GM23338 (cell line): Measurements from ENCODE around the gene TBC1D2B. TPM values are rescaled to one million over a fixed set of nuclear protein-coding genes. Genes with fewer than 3 reads are reported as not detected.

Experiments
- ATAC-seq: fragments of 200-7000 bp; cut with Tn5 transposase; 3 replicates; pipeline ENCODE4 v1.9.1; 2020
- DNase-seq: peaks from one replicate; pipeline ENCODE4 v3.0.0-alpha.2; 2015; ENCODE audit warnings: low spot score
- H2AFZ ChIP-seq: fragments of 200-600 bp; sonication (generic); 2 replicates; pipeline ENCODE4 v1.8.0; 2016; ENCODE audit warnings: antibody characterized with exemption, mild to moderate bottlenecking, moderate library complexity
- H3F3A ChIP-seq: fragments of 200-600 bp; sonication (generic); replicated peaks from 2 replicates; pipeline ENCODE4 v1.8.0; 2017; ENCODE audit warnings: antibody characterized with exemption, mixed run types, low read depth
- H3K27ac ChIP-seq: fragments of 200-600 bp; sonication (generic); 2 replicates; pipeline ENCODE4 v1.6.1; 2016; ENCODE audit warnings: low read depth
- H3K27me3 ChIP-seq: fragments of 200-600 bp; sonication (generic); 2 replicates; pipeline ENCODE4 v1.8.0; 2016; ENCODE audit warnings: mild to moderate bottlenecking, mixed run types, moderate library complexity; ENCODE audit not compliant: insufficient read depth
- H3K36me3 ChIP-seq: fragments of 200-600 bp; sonication (generic); 2 replicates; pipeline ENCODE4 v1.8.0; 2016; ENCODE audit warnings: mild to moderate bottlenecking; ENCODE audit not compliant: insufficient read depth
- H3K4me1 ChIP-seq: fragments of 200-600 bp; sonication (generic); 2 replicates; pipeline ENCODE4 v1.8.0; 2016; ENCODE audit warnings: mild to moderate bottlenecking, moderate library complexity; ENCODE audit not compliant: insufficient read depth
- H3K4me2 ChIP-seq: fragments of 200-600 bp; sonication (generic); 2 replicates; pipeline ENCODE4 v1.7.1; 2017; ENCODE audit warnings: mixed run types
- H3K4me3 ChIP-seq: fragments of 200-600 bp; sonication (generic); 2 replicates; pipeline ENCODE4 v1.6.1; 2016; ENCODE audit warnings: mixed run types
- H3K79me2 ChIP-seq: fragments of 200-600 bp; sonication (generic); replicated peaks from 2 replicates; pipeline ENCODE4 v1.8.0; 2017; ENCODE audit warnings: mild to moderate bottlenecking; ENCODE audit not compliant: insufficient read depth
- H3K9me2 ChIP-seq: fragments of 200-600 bp; sonication (generic); 2 replicates; pipeline ENCODE4 v1.8.0; 2017; ENCODE audit not compliant: insufficient read depth
- H4K20me1 ChIP-seq: fragments of 200-600 bp; sonication (generic); replicated peaks from 2 replicates; pipeline ENCODE4 v1.8.0; 2017; ENCODE audit warnings: mild to moderate bottlenecking; ENCODE audit not compliant: insufficient read depth
- H3K27ac Mint-ChIP-seq: 2 replicates; pipeline ENCODE4 v1.8.0; 2020; ENCODE audit warnings: inconsistent platforms, mild to moderate bottlenecking, moderate library complexity, mixed read lengths
- H3K27me3 Mint-ChIP-seq: 3 replicates; pipeline ENCODE4 v1.8.0; 2022; ENCODE audit warnings: low read depth, mild to moderate bottlenecking, moderate library complexity, mixed read lengths, inconsistent platforms; ENCODE audit not compliant: insufficient read depth, poor library complexity
- H3K36me3 Mint-ChIP-seq: 3 replicates; pipeline ENCODE4 v1.8.0; 2021; ENCODE audit warnings: low read depth, mild to moderate bottlenecking, inconsistent platforms, moderate library complexity, mixed read lengths
- H3K4me1 Mint-ChIP-seq: 3 replicates; pipeline ENCODE4 v1.8.0; 2020; ENCODE audit warnings: mild to moderate bottlenecking, inconsistent platforms, mixed read lengths
- H3K4me3 Mint-ChIP-seq: 3 replicates; pipeline ENCODE4 v1.8.0; 2021; ENCODE audit warnings: moderate library complexity, mild to moderate bottlenecking, inconsistent platforms, mixed read lengths
- H3K9me3 Mint-ChIP-seq: 3 replicates; pipeline ENCODE4 v1.8.0; 2020; ENCODE audit warnings: moderate library complexity, mild to moderate bottlenecking, inconsistent platforms, mixed read lengths
- EZH2 ChIP-seq: fragments of 200-600 bp; sonication (generic); IDR thresholded peaks from one replicate; pipeline ENCODE4 v1.8.0; 2017; ENCODE audit warnings: antibody characterized with exemption, mild to moderate bottlenecking, low read depth; ENCODE audit not compliant: unreplicated experiment
- EZH2phosphoT487 ChIP-seq: fragments of 200-600 bp; sonication (generic); IDR thresholded peaks from one replicate; pipeline ENCODE4 v1.8.1; 2018; ENCODE audit warnings: antibody characterized with exemption; ENCODE audit not compliant: unreplicated experiment
- JUNB ChIP-seq: IDR thresholded peaks from one replicate; pipeline ENCODE4 v1.6.1; 2016; ENCODE audit warnings: antibody characterized with exemption; ENCODE audit not compliant: unreplicated experiment
- NANOG ChIP-seq: IDR thresholded peaks from 2 replicates; pipeline ENCODE4 v1.6.1; 2016; ENCODE audit warnings: antibody characterized with exemption, borderline replicate concordance
- polyA plus RNA-seq: library from polyadenylated mRNA; unstranded; fragments of >200 nt; fragmentation: Nextera tagmentation; extraction: Ambion mirVana; gene quantifications from 2 replicates; pipeline ENCODE4 v1.2.1, GENCODE V29; 2016
- total RNA-seq: library from RNA; depleted of rRNA; stranded (reverse); fragments of >200 nt; shearing (Covaris generic); gene quantifications from 2 replicates; pipeline ENCODE4 v1.2.3, GENCODE V29; 2014
- TF ChIP-seq, protein P1 (sequence below): fragments of 250-450 bp; sonication (Bioruptor Pico); IDR thresholded peaks from 2 replicates; pipeline ENCODE4 v1.5.0; 2020; ENCODE audit warnings: mild to moderate bottlenecking, moderate library complexity
- TF ChIP-seq, protein P2 (sequence below): IDR thresholded peaks from 2 replicates; pipeline ENCODE4 v1.6.1; 2016; ENCODE audit warnings: antibody characterized with exemption
- TF ChIP-seq, protein P3 (sequence below): IDR thresholded peaks from one replicate; pipeline ENCODE4 v1.6.1; 2018; ENCODE audit warnings: antibody characterized with exemption; ENCODE audit not compliant: unreplicated experiment

The TBC1D2B gene
- total and polyA plus RNA-seq, 2 experiments from 2014 or later, result 3.6 to 17.8 TPM

DNA sequence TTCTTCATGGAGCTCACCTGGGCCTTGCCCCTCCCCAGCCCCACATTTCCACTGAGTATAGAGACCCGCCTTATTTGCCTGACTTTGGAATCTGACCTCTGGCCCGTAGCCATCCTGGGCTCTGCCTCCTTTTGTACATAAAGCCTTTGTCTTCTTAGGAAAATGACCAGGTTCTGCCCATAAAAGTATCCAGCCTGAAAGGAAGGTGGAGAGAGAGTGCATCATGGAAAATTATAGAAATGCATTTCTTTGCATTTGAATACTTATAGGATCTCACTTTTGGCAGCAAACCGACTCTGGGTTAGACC lies 11.2 kb upstream of the TBC1D2B start (continued):
- TF ChIP-seq, protein P1, sequence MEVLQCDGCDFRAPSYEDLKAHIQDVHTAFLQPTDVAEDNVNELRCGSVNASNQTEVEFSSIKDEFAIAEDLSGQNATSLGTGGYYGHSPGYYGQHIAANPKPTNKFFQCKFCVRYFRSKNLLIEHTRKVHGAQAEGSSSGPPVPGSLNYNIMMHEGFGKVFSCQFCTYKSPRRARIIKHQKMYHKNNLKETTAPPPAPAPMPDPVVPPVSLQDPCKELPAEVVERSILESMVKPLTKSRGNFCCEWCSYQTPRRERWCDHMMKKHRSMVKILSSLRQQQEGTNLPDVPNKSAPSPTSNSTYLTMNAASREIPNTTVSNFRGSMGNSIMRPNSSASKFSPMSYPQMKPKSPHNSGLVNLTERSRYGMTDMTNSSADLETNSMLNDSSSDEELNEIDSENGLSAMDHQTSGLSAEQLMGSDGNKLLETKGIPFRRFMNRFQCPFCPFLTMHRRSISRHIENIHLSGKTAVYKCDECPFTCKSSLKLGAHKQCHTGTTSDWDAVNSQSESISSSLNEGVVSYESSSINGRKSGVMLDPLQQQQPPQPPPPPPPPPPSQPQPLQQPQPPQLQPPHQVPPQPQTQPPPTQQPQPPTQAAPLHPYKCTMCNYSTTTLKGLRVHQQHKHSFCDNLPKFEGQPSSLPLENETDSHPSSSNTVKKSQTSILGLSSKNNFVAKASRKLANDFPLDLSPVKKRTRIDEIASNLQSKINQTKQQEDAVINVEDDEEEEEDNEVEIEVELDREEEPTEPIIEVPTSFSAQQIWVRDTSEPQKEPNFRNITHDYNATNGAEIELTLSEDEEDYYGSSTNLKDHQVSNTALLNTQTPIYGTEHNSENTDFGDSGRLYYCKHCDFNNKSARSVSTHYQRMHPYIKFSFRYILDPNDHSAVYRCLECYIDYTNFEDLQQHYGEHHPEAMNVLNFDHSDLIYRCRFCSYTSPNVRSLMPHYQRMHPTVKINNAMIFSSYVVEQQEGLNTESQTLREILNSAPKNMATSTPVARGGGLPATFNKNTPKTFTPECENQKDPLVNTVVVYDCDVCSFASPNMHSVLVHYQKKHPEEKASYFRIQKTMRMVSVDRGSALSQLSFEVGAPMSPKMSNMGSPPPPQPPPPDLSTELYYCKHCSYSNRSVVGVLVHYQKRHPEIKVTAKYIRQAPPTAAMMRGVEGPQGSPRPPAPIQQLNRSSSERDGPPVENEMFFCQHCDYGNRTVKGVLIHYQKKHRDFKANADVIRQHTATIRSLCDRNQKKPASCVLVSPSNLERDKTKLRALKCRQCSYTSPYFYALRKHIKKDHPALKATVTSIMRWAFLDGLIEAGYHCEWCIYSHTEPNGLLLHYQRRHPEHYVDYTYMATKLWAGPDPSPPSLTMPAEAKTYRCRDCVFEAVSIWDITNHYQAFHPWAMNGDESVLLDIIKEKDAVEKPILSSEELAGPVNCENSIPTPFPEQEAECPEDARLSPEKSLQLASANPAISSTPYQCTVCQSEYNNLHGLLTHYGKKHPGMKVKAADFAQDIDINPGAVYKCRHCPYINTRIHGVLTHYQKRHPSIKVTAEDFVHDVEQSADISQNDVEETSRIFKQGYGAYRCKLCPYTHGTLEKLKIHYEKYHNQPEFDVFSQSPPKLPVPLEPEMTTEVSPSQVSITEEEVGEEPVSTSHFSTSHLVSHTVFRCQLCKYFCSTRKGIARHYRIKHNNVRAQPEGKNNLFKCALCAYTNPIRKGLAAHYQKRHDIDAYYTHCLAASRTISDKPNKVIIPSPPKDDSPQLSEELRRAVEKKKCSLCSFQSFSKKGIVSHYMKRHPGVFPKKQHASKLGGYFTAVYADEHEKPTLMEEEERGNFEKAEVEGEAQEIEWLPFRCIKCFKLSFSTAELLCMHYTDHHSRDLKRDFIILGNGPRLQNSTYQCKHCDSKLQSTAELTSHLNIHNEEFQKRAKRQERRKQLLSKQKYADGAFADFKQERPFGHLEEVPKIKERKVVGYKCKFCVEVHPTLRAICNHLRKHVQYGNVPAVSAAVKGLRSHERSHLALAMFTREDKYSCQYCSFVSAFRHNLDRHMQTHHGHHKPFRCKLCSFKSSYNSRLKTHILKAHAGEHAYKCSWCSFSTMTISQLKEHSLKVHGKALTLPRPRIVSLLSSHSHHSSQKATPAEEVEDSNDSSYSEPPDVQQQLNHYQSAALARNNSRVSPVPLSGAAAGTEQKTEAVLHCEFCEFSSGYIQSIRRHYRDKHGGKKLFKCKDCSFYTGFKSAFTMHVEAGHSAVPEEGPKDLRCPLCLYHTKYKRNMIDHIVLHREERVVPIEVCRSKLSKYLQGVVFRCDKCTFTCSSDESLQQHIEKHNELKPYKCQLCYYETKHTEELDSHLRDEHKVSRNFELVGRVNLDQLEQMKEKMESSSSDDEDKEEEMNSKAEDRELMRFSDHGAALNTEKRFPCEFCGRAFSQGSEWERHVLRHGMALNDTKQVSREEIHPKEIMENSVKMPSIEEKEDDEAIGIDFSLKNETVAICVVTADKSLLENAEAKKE, result no peak

DNA sequence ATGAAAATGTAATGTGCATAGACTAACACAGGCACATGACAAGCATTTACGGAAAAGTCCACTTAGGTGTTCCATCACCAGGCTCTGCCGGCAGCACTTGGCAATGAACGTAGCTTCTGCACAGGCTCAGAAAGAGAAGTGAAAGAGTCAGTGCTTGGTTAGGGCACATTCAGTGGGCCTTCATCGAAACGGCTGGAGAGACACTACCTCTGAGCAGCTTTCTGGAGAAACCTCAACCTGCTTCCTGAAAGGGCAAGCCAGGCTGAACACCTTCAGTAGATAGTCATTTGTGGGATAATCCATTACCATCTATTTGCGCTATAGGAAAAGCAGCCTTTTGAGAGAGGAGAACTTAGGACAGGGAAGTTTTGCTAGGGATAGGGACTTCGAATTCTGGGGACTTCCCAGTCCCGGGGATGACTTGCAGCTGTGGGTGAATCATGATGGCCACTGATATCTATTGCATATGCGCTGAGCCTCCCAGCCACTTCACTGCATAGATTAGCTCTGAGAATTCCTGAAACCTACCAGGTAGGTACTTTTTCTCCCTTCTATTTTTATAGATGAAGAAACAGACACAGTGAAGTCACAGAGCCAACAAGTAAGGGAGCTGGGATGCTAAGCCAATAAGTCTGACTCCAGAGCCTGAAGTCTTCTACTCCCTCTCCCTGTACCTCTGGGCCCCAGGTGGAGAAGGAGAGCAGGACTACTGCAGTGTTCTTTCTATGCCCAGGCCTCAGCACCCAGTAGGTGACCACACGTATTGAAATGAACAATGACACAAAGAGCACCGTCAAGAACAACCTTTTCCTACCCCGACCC lies 10.7 kb upstream of the TBC1D2B start:
- Histone ChIP-seq H3K4me3 (no peak overlapping the region), H3K9me2 (no peaks in the 10 kb centered on the region), H3F3A (no peaks in the 10 kb centered on the region), H3K27ac (no peak overlapping the region), H4K20me1 (no peaks in the 10 kb centered on the region), H3K4me1 (no peaks in the 10 kb centered on the region), H2AFZ (no peak overlapping the region), H3K36me3 (no peaks in the 10 kb centered on the region), H3K27me3 (no peaks in the 10 kb centered on the region), H3K4me2 (no peak overlapping the region), H3K79me2 (no peaks in the 10 kb centered on the region)
- DNase-seq (no peak), ATAC-seq (no peak)
- no peak overlapping the region for H3K27ac Mint-ChIP-seq
- H3K9me3 Mint-ChIP-seq, result no peaks in the 10 kb centered on the region; the same call in 2 of the 3 replicates
- peaks cover 6% of the 10 kb centered on the region for H3K27me3 Mint-ChIP-seq
- H3K4me1 Mint-ChIP-seq, result peaks cover 4% of the 10 kb centered on the region; the same call in 2 of the 3 replicates
- H3K36me3 Mint-ChIP-seq, result no peaks in the 10 kb centered on the region
- H3K4me3 Mint-ChIP-seq, result no peak overlapping the region
- TF ChIP-seq EZH2 (no peak), EZH2phosphoT487 (no peak), JUNB (no peak), NANOG (no peak)
- TF ChIP-seq, protein P2, sequence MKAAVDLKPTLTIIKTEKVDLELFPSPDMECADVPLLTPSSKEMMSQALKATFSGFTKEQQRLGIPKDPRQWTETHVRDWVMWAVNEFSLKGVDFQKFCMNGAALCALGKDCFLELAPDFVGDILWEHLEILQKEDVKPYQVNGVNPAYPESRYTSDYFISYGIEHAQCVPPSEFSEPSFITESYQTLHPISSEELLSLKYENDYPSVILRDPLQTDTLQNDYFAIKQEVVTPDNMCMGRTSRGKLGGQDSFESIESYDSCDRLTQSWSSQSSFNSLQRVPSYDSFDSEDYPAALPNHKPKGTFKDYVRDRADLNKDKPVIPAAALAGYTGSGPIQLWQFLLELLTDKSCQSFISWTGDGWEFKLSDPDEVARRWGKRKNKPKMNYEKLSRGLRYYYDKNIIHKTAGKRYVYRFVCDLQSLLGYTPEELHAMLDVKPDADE, result no peak
- TF ChIP-seq, protein P3, sequence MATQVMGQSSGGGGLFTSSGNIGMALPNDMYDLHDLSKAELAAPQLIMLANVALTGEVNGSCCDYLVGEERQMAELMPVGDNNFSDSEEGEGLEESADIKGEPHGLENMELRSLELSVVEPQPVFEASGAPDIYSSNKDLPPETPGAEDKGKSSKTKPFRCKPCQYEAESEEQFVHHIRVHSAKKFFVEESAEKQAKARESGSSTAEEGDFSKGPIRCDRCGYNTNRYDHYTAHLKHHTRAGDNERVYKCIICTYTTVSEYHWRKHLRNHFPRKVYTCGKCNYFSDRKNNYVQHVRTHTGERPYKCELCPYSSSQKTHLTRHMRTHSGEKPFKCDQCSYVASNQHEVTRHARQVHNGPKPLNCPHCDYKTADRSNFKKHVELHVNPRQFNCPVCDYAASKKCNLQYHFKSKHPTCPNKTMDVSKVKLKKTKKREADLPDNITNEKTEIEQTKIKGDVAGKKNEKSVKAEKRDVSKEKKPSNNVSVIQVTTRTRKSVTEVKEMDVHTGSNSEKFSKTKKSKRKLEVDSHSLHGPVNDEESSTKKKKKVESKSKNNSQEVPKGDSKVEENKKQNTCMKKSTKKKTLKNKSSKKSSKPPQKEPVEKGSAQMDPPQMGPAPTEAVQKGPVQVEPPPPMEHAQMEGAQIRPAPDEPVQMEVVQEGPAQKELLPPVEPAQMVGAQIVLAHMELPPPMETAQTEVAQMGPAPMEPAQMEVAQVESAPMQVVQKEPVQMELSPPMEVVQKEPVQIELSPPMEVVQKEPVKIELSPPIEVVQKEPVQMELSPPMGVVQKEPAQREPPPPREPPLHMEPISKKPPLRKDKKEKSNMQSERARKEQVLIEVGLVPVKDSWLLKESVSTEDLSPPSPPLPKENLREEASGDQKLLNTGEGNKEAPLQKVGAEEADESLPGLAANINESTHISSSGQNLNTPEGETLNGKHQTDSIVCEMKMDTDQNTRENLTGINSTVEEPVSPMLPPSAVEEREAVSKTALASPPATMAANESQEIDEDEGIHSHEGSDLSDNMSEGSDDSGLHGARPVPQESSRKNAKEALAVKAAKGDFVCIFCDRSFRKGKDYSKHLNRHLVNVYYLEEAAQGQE, result no peak
